Smooth muscle cell (in vitro differentiated cells): ENCODE data around the gene FAM107B. TPM values are rescaled to one million over a fixed set of nuclear protein-coding genes. Genes with fewer than 3 reads are reported as not detected.

Experiments
- DNase-seq: peaks from one replicate; lab custom pipeline; 2025; ENCODE audit not compliant: unreplicated experiment; lab: John Stamatoyannopoulos, UW
- H2AFZ ChIP-seq: fragments of 200-600 bp; sonication (generic); 2 replicates; pipeline ENCODE4 v1.6.0; 2016; ENCODE audit warnings: antibody characterized with exemption, low read depth, mild to moderate bottlenecking
- H3F3A ChIP-seq: fragments of 200-600 bp; sonication (generic); 2 replicates; pipeline ENCODE4 v1.6.0; 2017; ENCODE audit warnings: antibody characterized with exemption, low read depth
- H3K27ac ChIP-seq: fragments of 200-600 bp; sonication (generic); 2 replicates; pipeline ENCODE4 v1.5.1; 2016; ENCODE audit warnings: low read depth, mild to moderate bottlenecking
- H3K27me3 ChIP-seq: fragments of 200-600 bp; sonication (generic); 2 replicates; pipeline ENCODE4 v1.6.1; 2016; ENCODE audit warnings: low read depth, mild to moderate bottlenecking
- H3K36me3 ChIP-seq: fragments of 200-600 bp; sonication (generic); 2 replicates; pipeline ENCODE4 v1.5.1; 2016; ENCODE audit warnings: low read depth
- H3K4me1 ChIP-seq: fragments of 200-600 bp; sonication (generic); 2 replicates; pipeline ENCODE4 v1.5.1; 2016; ENCODE audit warnings: low read depth
- H3K4me2 ChIP-seq: fragments of 200-600 bp; sonication (generic); 2 replicates; pipeline ENCODE4 v1.6.0; 2016; ENCODE audit warnings: mild to moderate bottlenecking
- H3K4me3 ChIP-seq: fragments of 200-600 bp; sonication (generic); 2 replicates; pipeline ENCODE4 v1.5.1; 2016; ENCODE audit warnings: mild to moderate bottlenecking
- H3K79me2 ChIP-seq: fragments of 200-600 bp; sonication (generic); 2 replicates; pipeline ENCODE4 v1.6.0; 2016; ENCODE audit warnings: low read depth, mild to moderate bottlenecking
- H3K9ac ChIP-seq: fragments of 200-600 bp; sonication (generic); 2 replicates; pipeline ENCODE4 v1.6.0; 2016; ENCODE audit warnings: low read depth
- H3K9me3 ChIP-seq: fragments of 200-600 bp; sonication (generic); replicated peaks from 2 replicates; pipeline ENCODE4 v1.5.1; 2016; ENCODE audit warnings: low read depth
- H4K20me1 ChIP-seq: fragments of 200-600 bp; sonication (generic); 2 replicates; pipeline ENCODE4 v1.6.0; 2016; ENCODE audit warnings: low read depth
- CTCF ChIP-seq: fragments of 200-600 bp; sonication (generic); IDR thresholded peaks from 2 replicates; pipeline ENCODE4 v1.5.1; 2017; ENCODE audit warnings: borderline replicate concordance, mild to moderate bottlenecking, antibody characterized with exemption; ENCODE audit not compliant: insufficient read depth, poor library complexity, severe bottlenecking
- WGBS: methylation state at CpG from one replicate; pipeline ENCODE4 v1.1.7; 2016; ENCODE audit warnings: low lambda C conversion rate; 5-methylcytosine and 5-hydroxymethylcytosine counted together
- polyA plus RNA-seq: library from polyadenylated mRNA; unstranded; fragments of >200 nt; fragmentation: Nextera tagmentation; extraction: Ambion mirVana; gene quantifications from 2 replicates; pipeline ENCODE4 v1.2.1, GENCODE V29; 2016
- total RNA-seq: library from RNA; depleted of rRNA; stranded (reverse); fragments of >200 nt; gene quantifications from 2 replicates; pipeline ENCODE4 v1.2.3, GENCODE V29; 2014

The FAM107B gene
- total and polyA plus RNA-seq, 2 experiments from 2014 or later, result 8.7 to 9.0 TPM

- Histone ChIP-seq H3K4me1 (no peaks in the 10 kb centered on the region), H3K9me3 (no peaks in the 10 kb centered on the region), H3K4me3 (no peak overlapping the region), H2AFZ (no peak overlapping the region), H3K4me2 (no peak overlapping the region), H4K20me1 (no peaks in the 10 kb centered on the region), H3K27me3 (no peaks in the 10 kb centered on the region), H3K9ac (no peak overlapping the region), H3K79me2 (no peaks in the 10 kb centered on the region), H3K36me3 (no peaks in the 10 kb centered on the region), H3F3A (no peaks in the 10 kb centered on the region), H3K27ac (no peak overlapping the region)
- DNase-seq, result no peak
- WGBS, result 80% methylated on average over 2 of the region's 2 CpGs
- TF ChIP-seq CTCF, result no peak
Measured at GRCh38 chr10:14616465-14616864, 158.2 kb downstream of the FAM107B start.

- no peak for TF ChIP-seq CTCF
- H3F3A ChIP-seq, result no peaks in the 10 kb centered on the region
- H3K4me3 ChIP-seq, result no peak overlapping the region
- no peak overlapping the region for H3K27ac ChIP-seq
- 34% methylated on average over 4 of the region's 4 CpGs for WGBS
- no peak overlapping the region for H3K4me2 ChIP-seq
- no peaks in the 10 kb centered on the region for H3K36me3 ChIP-seq
- H4K20me1 ChIP-seq, result no peaks in the 10 kb centered on the region
- no peak overlapping the region for H3K9ac ChIP-seq
- no peaks in the 10 kb centered on the region for H3K79me2 ChIP-seq
- DNase-seq, result no peak
- no peaks in the 10 kb centered on the region for H3K9me3 ChIP-seq
- H3K27me3 ChIP-seq, result no peaks in the 10 kb centered on the region
- no peaks in the 10 kb centered on the region for H3K4me1 ChIP-seq
- no peak overlapping the region for H2AFZ ChIP-seq
Measured at GRCh38 chr10:14613588-14613920, 161.1 kb downstream of the FAM107B start.

GRCh38 chr10:14612873-14613587 lies 161.7 kb downstream of the FAM107B start:
- no peak for TF ChIP-seq CTCF
- DNase-seq, result no peak
- Histone ChIP-seq H3K36me3 (no peaks in the 10 kb centered on the region), H3K27ac (no peak overlapping the region), H4K20me1 (no peaks in the 10 kb centered on the region), H3K4me1 (no peaks in the 10 kb centered on the region), H2AFZ (no peak overlapping the region), H3K4me3 (no peak overlapping the region), H3K27me3 (no peaks in the 10 kb centered on the region), H3K79me2 (no peaks in the 10 kb centered on the region), H3K9me3 (no peaks in the 10 kb centered on the region), H3K9ac (no peak overlapping the region), H3F3A (no peaks in the 10 kb centered on the region), H3K4me2 (no peak overlapping the region)
- 96% methylated on average over 15 of the region's 15 CpGs for WGBS

- 45% methylated on average over 2 of the region's 2 CpGs for WGBS
- no peak for TF ChIP-seq CTCF
Measured at GRCh38 chr10:14611968-14612693, 162.6 kb downstream of the FAM107B start.

More at GRCh38 chr10:14611968-14612693, 162.6 kb downstream of the FAM107B start:
- Histone ChIP-seq H4K20me1 (no peaks in the 10 kb centered on the region), H3K4me2 (no peak overlapping the region), H3K27ac (no peak overlapping the region), H3K79me2 (no peaks in the 10 kb centered on the region), H3K9me3 (no peaks in the 10 kb centered on the region), H2AFZ (no peak overlapping the region), H3F3A (no peaks in the 10 kb centered on the region), H3K36me3 (no peaks in the 10 kb centered on the region), H3K9ac (no peak overlapping the region), H3K4me1 (no peaks in the 10 kb centered on the region), H3K4me3 (no peak overlapping the region), H3K27me3 (no peaks in the 10 kb centered on the region)
- no peak for DNase-seq
